D721Med (cell line): ENCODE data around the gene IFNA8.

ENCODE experiments used
- DNase-seq: peaks from one replicate; pipeline ENCODE4 v3.0.0; 2011; ENCODE audit warnings: low spot score; ENCODE audit not compliant: insufficient read length
- FAIRE-seq: peaks from 2 replicates; lab custom pipeline; 2011; peaks lifted over from hg19 to GRCh38; lab: Jason Lieb, UNC
- CTCF ChIP-seq: IDR thresholded peaks from 2 replicates; pipeline ENCODE4 v1.5.1; 2012; ENCODE audit warnings: mild to moderate bottlenecking, control low read depth; ENCODE audit not compliant: insufficient read depth; ENCODE audit errors: missing control alignments

The IFNA8 gene

GRCh38 chr9:21452681-21453080 lies 43.8 kb downstream of the IFNA8 start:
- DNase-seq (no peak), FAIRE-seq (no peak)
- TF ChIP-seq CTCF = no peak

GRCh38 chr9:21454149-21454548 lies 45.2 kb downstream of the IFNA8 start:
- DNase-seq (no peak), FAIRE-seq (no peak)

GRCh38 chr9:21455320-21455719 lies 46.4 kb downstream of the IFNA8 start:
- FAIRE-seq (no peak), DNase-seq (no peak)
- TF ChIP-seq CTCF = peak; percentile 64

More at GRCh38 chr9:21454149-21454548, 45.2 kb downstream of the IFNA8 start:
- no peak for TF ChIP-seq CTCF
